ENCODE results near the gene ABRAXAS1. TPM values are rescaled to one million over a fixed set of nuclear protein-coding genes. Genes with fewer than 3 reads are reported as not detected.
"Not testable (repeated sequence)": the region's sequence is repeated elsewhere in the genome, so short reads cannot be mapped to it uniquely, and the experiment has no call there.

ABRAXAS1 gene
- total RNA-seq, 4 donors from 2014 or later = 10.2 to 21.0 (median 14.8) TPM

DNA sequence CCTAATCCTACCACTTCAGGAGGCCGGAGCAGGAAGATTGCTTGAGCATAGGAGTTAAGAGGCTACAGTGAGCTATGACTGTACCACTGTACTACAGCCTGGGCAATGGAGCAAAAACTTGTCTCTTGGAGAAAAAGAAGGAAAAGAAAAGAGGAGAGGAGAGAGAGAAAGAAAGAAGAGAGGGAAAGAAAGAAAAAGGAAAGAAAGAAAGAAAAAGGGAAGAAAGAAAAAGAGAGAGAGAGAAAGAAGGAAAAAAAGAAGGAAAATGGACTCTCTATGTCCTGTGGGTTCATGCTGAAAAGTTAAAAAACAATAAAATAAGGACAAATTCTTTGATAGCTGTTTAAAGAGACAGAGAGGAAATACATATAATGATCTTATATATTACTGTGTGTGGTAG is 13.3 kb upstream of the ABRAXAS1 start:
- Histone ChIP-seq H3K9me3 (no peaks in the 10 kb centered on the region), H3K36me3 (no peaks in the 10 kb centered on the region), H3K27ac (no peak overlapping the region), H3K27me3 (no peaks in the 10 kb centered on the region), H3K4me1 (no peaks in the 10 kb centered on the region), H3K4me3 (no peak overlapping the region)
- TF ChIP-seq CTCF (IDR thresholded peaks at IDR 0.05) = no peak
- WGBS, 2 donors = 89 to 94% methylated on average over 1 of the region's 1 CpG
- no peak for DNase-seq (ENCODE audit: low spot score in 2 of 2)

DNA sequence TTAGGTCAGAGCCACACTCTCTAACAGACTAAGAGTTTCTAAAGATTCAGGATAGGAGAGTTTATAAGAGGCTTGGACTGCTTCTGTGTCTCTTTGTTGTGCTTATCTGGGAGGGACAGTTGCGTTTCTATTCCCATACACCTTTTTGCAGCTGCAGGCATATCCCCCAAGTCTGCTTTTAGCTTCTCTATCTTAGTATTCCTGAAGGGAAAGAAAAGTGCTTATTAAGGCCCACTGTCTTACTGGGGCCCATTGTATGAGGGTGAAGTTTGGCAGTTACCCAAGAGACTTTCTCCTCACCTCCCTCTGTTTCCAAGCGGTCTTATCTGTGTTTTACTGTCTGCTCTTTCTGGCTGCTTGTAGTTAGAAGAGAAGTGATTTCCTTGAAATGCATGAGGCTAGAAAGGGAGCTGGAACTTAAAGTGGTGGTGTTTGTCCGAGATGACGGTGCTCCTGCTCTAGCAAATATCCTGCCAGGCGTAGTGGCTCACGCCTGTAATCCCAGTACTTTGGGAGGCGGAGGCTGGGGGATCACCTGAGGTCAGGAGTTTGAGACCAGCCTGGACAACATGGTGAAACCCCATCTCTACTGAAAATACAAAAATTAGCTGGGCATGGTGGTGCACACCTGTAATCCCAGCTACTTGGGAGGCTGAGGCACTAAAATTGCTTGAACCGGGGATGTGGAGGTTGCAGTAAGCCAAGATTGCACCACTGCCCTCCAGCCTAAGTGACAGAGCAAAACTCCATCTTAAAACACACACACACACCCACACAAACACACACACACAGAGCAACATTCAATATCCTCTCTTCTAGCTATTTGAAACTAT is 11.4 kb upstream of the ABRAXAS1 start:
- not testable (repeated sequence) for DNase-seq (ENCODE audit: low spot score in 2 of 2); H3K27ac ChIP-seq; H3K4me3 ChIP-seq; H3K4me1 ChIP-seq; H3K36me3 ChIP-seq; H3K9me3 ChIP-seq; H3K27me3 ChIP-seq
- 78 to 86% methylated on average over 8 of the region's 8 CpGs for WGBS, 2 donors

DNA sequence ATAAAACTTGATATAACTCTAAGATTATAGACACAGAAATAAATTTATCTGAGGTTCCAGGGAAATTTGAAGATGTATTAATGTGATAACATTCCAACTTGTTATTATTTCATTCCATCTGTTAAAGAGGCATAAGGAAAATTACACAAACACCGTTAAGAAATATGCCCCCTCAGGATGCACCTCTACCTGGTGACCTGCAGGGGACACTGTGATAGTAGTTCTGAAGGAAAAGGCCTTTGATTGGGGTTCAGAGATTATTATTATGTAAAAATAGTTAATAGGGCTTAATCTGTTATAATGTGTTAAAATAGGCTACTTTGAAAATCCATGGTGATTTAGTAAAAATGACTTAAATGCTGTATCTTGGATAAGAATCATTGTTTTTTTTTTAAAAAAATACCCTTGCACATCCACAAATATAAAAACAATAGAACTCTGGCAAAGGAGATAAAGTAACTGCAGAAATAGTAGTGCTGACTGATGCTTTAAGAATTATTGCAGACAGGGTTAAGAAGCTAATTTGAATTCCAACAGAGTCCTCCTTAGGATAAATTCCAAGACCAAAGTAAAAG is 6.1 kb upstream of the ABRAXAS1 start:
- H3K27ac ChIP-seq = no peak overlapping the region
- no peak for DNase-seq (ENCODE audit: low spot score in 2 of 2)
- peaks cover 0 to 3% (median under 1%) of the 10 kb centered on the region in 4 donors for H3K4me1 ChIP-seq
- 3 to 7% methylated on average over 1 of the region's 1 CpG for WGBS, 2 donors
- no peaks in the 10 kb centered on the region for H3K27me3 ChIP-seq
- TF ChIP-seq EP300 (IDR thresholded peaks at IDR 0.05) (no peak), CTCF (IDR thresholded peaks at IDR 0.05) (peak in 4 of 5 experiments; percentile 30 to 70 (median 52)), POLR2A (IDR thresholded peaks at IDR 0.05) (no peak)
- no peak overlapping the region for H3K4me3 ChIP-seq
- H3K36me3 ChIP-seq = no peaks in the 10 kb centered on the region
- no peaks in the 10 kb centered on the region for H3K9me3 ChIP-seq

DNA sequence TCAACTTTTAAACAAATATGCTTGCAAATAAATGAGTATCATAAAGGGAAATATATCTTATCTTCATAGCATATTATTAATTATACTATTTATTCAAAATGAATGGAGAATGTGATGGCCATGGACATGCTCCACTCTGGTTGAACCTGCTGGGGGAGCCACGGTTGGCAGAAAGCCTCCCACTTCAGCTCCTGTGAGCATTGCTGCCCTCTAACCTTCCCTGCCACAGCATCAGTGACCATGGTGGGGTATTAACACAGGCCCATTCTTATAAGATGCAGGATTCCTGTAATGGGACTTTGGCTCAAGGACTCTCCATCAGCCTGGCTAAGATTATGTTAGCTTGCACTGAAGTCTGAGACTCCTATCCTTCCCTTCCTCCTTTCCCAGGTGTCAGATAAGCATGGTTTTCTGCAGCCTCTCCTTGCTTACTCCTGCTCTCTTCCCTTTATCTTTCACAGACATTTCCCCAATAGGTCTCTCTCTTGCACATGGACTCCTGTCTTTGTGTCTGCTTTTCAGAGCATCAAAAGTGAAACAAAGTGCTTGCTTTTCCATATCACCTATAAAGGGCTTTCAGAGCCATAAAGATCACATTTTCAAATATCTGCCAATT is 4.9 kb upstream of the ABRAXAS1 start:
- Histone ChIP-seq H3K27ac (no peak overlapping the region), H3K36me3 (no peaks in the 10 kb centered on the region), H3K27me3 (no peaks in the 10 kb centered on the region), H3K4me3 (no peak overlapping the region), H3K4me1 (peaks cover 0 to 9% (median 5%) of the 10 kb centered on the region in 4 donors), H3K9me3 (no peaks in the 10 kb centered on the region)
- TF ChIP-seq EP300 (IDR thresholded peaks at IDR 0.05) = no peak
- no peak for TF ChIP-seq CTCF (IDR thresholded peaks at IDR 0.05)
- TF ChIP-seq POLR2A (IDR thresholded peaks at IDR 0.05) = no peak
- DNase-seq (ENCODE audit: low spot score in 2 of 2) = no peak
- 18 to 39% methylated on average over 1 of the region's 1 CpG for WGBS, 2 donors

- DNase-seq (ENCODE audit: low spot score in 2 of 2) = no peak
- H3K4me3 ChIP-seq = no peak overlapping the region
- TF ChIP-seq POLR2A (IDR thresholded peaks at IDR 0.05) (no peak), CTCF (IDR thresholded peaks at IDR 0.05) (no peak), EP300 (IDR thresholded peaks at IDR 0.05) (no peak)
- no peaks in the 10 kb centered on the region for H3K36me3 ChIP-seq
- no peaks in the 10 kb centered on the region for H3K27me3 ChIP-seq
- no peaks in the 10 kb centered on the region for H3K9me3 ChIP-seq
- H3K4me1 ChIP-seq = peaks cover 0 to 19% (median 8%) of the 10 kb centered on the region in 4 donors
- 72 to 73% methylated on average over 3 of the region's 3 CpGs for WGBS, 2 donors
- H3K27ac ChIP-seq = no peak overlapping the region
Observed at GRCh38 chr4:83486457-83487129, 1.7 kb upstream of the ABRAXAS1 start.
